Activated B cell treated with CpG ODN at 0.5 μM for 24 hours (primary cell): ENCODE results near the gene CELA3B. TPM values are rescaled to one million over a fixed set of nuclear protein-coding genes. Genes with fewer than 3 reads are reported as not detected.
"Not testable (repeated sequence)": the region's sequence is repeated elsewhere in the genome, so short reads cannot be mapped to it uniquely, and the experiment has no call there.

Experiments used
- ATAC-seq: fragments of 200-7000 bp; cut with Tn5 transposase; one replicate; pipeline ENCODE4 v1.10.0; 2021; ENCODE audit warnings: low read depth, mild to moderate bottlenecking, moderate library complexity
- CTCF ChIA-PET: fragments of 350-600 bp; sonication (Branson Sonifier 250); formaldehyde crosslinking; loops from one replicate; lab custom pipeline; 2021; ENCODE audit warnings: antibody characterized with exemption; lab: Charles Lee
- POLR2A ChIA-PET: fragments of 350-600 bp; sonication (Branson Sonifier 250); formaldehyde crosslinking; loops from one replicate; lab custom pipeline; 2021; ENCODE audit warnings: antibody characterized with exemption; lab: Charles Lee
- DNase-seq: peaks from one replicate; pipeline ENCODE4 v3.0.0; 2022
- H3K27ac Mint-ChIP-seq: one replicate; pipeline ENCODE4 v1.8.0; 2020; ENCODE audit warnings: mixed read lengths
- H3K27me3 Mint-ChIP-seq: one replicate; pipeline ENCODE4 v1.8.0; 2021; ENCODE audit warnings: mixed read lengths
- H3K36me3 Mint-ChIP-seq: one replicate; pipeline ENCODE4 v1.8.0; 2021; ENCODE audit warnings: low read depth, mixed read lengths
- H3K4me1 Mint-ChIP-seq: one replicate; pipeline ENCODE4 v1.8.0; 2021; ENCODE audit warnings: mixed read lengths
- H3K4me3 Mint-ChIP-seq: one replicate; pipeline ENCODE4 v1.8.0; 2020; ENCODE audit warnings: mild to moderate bottlenecking, mixed read lengths
- H3K9me3 Mint-ChIP-seq: one replicate; pipeline ENCODE4 v1.8.0; 2020; ENCODE audit warnings: mixed read lengths
- intact Hi-C: fragments of 100-400 bp; cut with micrococcal nuclease; formaldehyde crosslinking; loops from one replicate; pipeline ENCODE4 v1.15.1; 2024
- total RNA-seq: library from RNA; stranded (reverse); gene quantifications from 2 replicates; pipeline ENCODE4 v1.2.3, GENCODE V29; 2022

CELA3B gene
- total RNA-seq, 1 donor from 2014 or later, result not detected

GRCh38 chr1:21980515-21981220 lies 3.8 kb downstream of the CELA3B start:
- CTCF ChIA-PET, H3K4me3 Mint-ChIP-seq, DNase-seq, H3K4me1 Mint-ChIP-seq, POLR2A ChIA-PET, ATAC-seq, H3K27ac Mint-ChIP-seq, H3K36me3 Mint-ChIP-seq, intact Hi-C loops, H3K9me3 Mint-ChIP-seq, H3K27me3 Mint-ChIP-seq: not testable (repeated sequence)

GRCh38 chr1:21981253-21981652 lies 4.4 kb downstream of the CELA3B start:
- ATAC-seq, CTCF ChIA-PET, H3K4me1 Mint-ChIP-seq: not testable (repeated sequence)

GRCh38 chr1:21982122-21982521 lies 5.3 kb downstream of the CELA3B start:
- H3K4me1 Mint-ChIP-seq, H3K4me3 Mint-ChIP-seq, CTCF ChIA-PET, DNase-seq, H3K9me3 Mint-ChIP-seq, intact Hi-C loops, H3K36me3 Mint-ChIP-seq, H3K27me3 Mint-ChIP-seq, H3K27ac Mint-ChIP-seq, ATAC-seq: not testable (repeated sequence)
- POLR2A ChIA-PET, result interaction anchor here (0.7 kb wide), 1 partner anchor 111 kb away, joined by 4 read pairs; no protein-coding TSS in a partner anchor

More at GRCh38 chr1:21981253-21981652, 4.4 kb downstream of the CELA3B start:
- intact Hi-C loops, H3K9me3 Mint-ChIP-seq, H3K27me3 Mint-ChIP-seq, H3K4me3 Mint-ChIP-seq, H3K27ac Mint-ChIP-seq, DNase-seq, H3K36me3 Mint-ChIP-seq: not testable (repeated sequence)
- POLR2A ChIA-PET, result interaction anchor here (0.7 kb wide), 1 partner anchor 112 kb away, joined by 4 read pairs; no protein-coding TSS in a partner anchor

GRCh38 chr1:21983539-21983938 lies 6.7 kb downstream of the CELA3B start:
- H3K9me3 Mint-ChIP-seq, ATAC-seq, intact Hi-C loops, H3K4me1 Mint-ChIP-seq, CTCF ChIA-PET, POLR2A ChIA-PET, H3K27me3 Mint-ChIP-seq, H3K27ac Mint-ChIP-seq, H3K4me3 Mint-ChIP-seq, H3K36me3 Mint-ChIP-seq, DNase-seq: not testable (repeated sequence)

- H3K4me1 Mint-ChIP-seq, intact Hi-C loops, H3K4me3 Mint-ChIP-seq, H3K9me3 Mint-ChIP-seq, ATAC-seq, DNase-seq, H3K27me3 Mint-ChIP-seq, POLR2A ChIA-PET, H3K27ac Mint-ChIP-seq, H3K36me3 Mint-ChIP-seq: not testable (repeated sequence)
- CTCF ChIA-PET, result interaction anchor here (0.9 kb wide), 1 partner anchor 35 kb away, joined by 3 read pairs; no protein-coding TSS in a partner anchor
Measured at GRCh38 chr1:21985893-21986292, 9.1 kb downstream of the CELA3B start.

- CTCF ChIA-PET, result interaction anchor here (0.9 kb wide), 1 partner anchor 35 kb away, joined by 3 read pairs; no protein-coding TSS in a partner anchor
- POLR2A ChIA-PET, ATAC-seq, H3K27ac Mint-ChIP-seq, H3K4me3 Mint-ChIP-seq, H3K9me3 Mint-ChIP-seq, DNase-seq, intact Hi-C loops, H3K4me1 Mint-ChIP-seq, H3K36me3 Mint-ChIP-seq, H3K27me3 Mint-ChIP-seq: not testable (repeated sequence)
Measured at GRCh38 chr1:21986386-21986785, 9.6 kb downstream of the CELA3B start.

- H3K9me3 Mint-ChIP-seq, CTCF ChIA-PET, H3K4me3 Mint-ChIP-seq: not testable (repeated sequence)
Measured at GRCh38 chr1:21989672-21990393, 13.0 kb downstream of the CELA3B start.

GRCh38 chr1:21992186-21992585 lies 15.4 kb downstream of the CELA3B start:
- intact Hi-C loops, result not testable (repeated sequence)

More at GRCh38 chr1:21989672-21990393, 13.0 kb downstream of the CELA3B start:
- H3K36me3 Mint-ChIP-seq, ATAC-seq, DNase-seq, POLR2A ChIA-PET, H3K4me1 Mint-ChIP-seq, intact Hi-C loops, H3K27ac Mint-ChIP-seq, H3K27me3 Mint-ChIP-seq: not testable (repeated sequence)

GRCh38 chr1:21994716-21995115 lies 17.9 kb downstream of the CELA3B start:
- H3K4me3 Mint-ChIP-seq, ATAC-seq, H3K27ac Mint-ChIP-seq, H3K36me3 Mint-ChIP-seq, DNase-seq, intact Hi-C loops, H3K4me1 Mint-ChIP-seq, H3K9me3 Mint-ChIP-seq, POLR2A ChIA-PET, CTCF ChIA-PET, H3K27me3 Mint-ChIP-seq: not testable (repeated sequence)

More at GRCh38 chr1:21992186-21992585, 15.4 kb downstream of the CELA3B start:
- POLR2A ChIA-PET, H3K9me3 Mint-ChIP-seq, DNase-seq, H3K4me3 Mint-ChIP-seq, H3K4me1 Mint-ChIP-seq, H3K27ac Mint-ChIP-seq, ATAC-seq, H3K36me3 Mint-ChIP-seq, CTCF ChIA-PET, H3K27me3 Mint-ChIP-seq: not testable (repeated sequence)

GRCh38 chr1:21996663-21996970 lies 19.8 kb downstream of the CELA3B start:
- H3K9me3 Mint-ChIP-seq, H3K27ac Mint-ChIP-seq, H3K4me1 Mint-ChIP-seq, H3K4me3 Mint-ChIP-seq, ATAC-seq, DNase-seq, H3K27me3 Mint-ChIP-seq, H3K36me3 Mint-ChIP-seq, CTCF ChIA-PET, intact Hi-C loops: not testable (repeated sequence)
- POLR2A ChIA-PET, result interaction anchor here (0.6 kb wide), 1 partner anchor 686 kb away, joined by 3 read pairs; no protein-coding TSS in a partner anchor

GRCh38 chr1:21997891-21998623 lies 21.2 kb downstream of the CELA3B start:
- CTCF ChIA-PET, POLR2A ChIA-PET, H3K27me3 Mint-ChIP-seq, H3K36me3 Mint-ChIP-seq, H3K4me3 Mint-ChIP-seq, intact Hi-C loops, H3K9me3 Mint-ChIP-seq, H3K4me1 Mint-ChIP-seq, DNase-seq, H3K27ac Mint-ChIP-seq, ATAC-seq: not testable (repeated sequence)
